GM10266 (cell line): ENCODE results near the gene AMZ2.

Source experiments
- DNase-seq: peaks from one replicate; pipeline ENCODE4 v3.0.0; 2012; ENCODE audit errors: extremely low spot score
- CTCF ChIP-seq: IDR thresholded peaks from 2 replicates; pipeline ENCODE4 v1.5.1; 2012; ENCODE audit warnings: mild to moderate bottlenecking, low read depth; ENCODE audit not compliant: control insufficient read depth, insufficient read depth; ENCODE audit errors: missing control alignments

The AMZ2 gene

GRCh38 chr17:68238164-68238870, 9.5 kb upstream of the AMZ2 start:
- TF ChIP-seq CTCF: no peak
- DNase-seq: no peak

- no peak for TF ChIP-seq CTCF
- DNase-seq: no peak
These were observed 9.0 kb upstream of the AMZ2 start for GRCh38 chr17:68238871-68239253.

- DNase-seq: no peak
- no peak for TF ChIP-seq CTCF
These were observed 8.0 kb upstream of the AMZ2 start for GRCh38 chr17:68239632-68240366.

GRCh38 chr17:68246271-68247028, 1.4 kb upstream of the AMZ2 start:
- no peak for TF ChIP-seq CTCF
- DNase-seq: no peak

GRCh38 chr17:68248199-68248825, 469 bp downstream of the AMZ2 start:
- no peak for DNase-seq
- no peak for TF ChIP-seq CTCF

- TF ChIP-seq CTCF: no peak
- DNase-seq: no peak
These were observed 1.0 kb downstream of the AMZ2 start for GRCh38 chr17:68248891-68249290.
